Brain microvascular endothelial cell (primary cell): ENCODE results near the gene TFDP3.
A peak's percentile ranks its signal among the peaks of the same experiment; 100 is the strongest.

ENCODE experiments used
- DNase-seq: peaks from one replicate; pipeline ENCODE4 v3.0.0-alpha.2; 2020
- H3K27ac ChIP-seq: fragments of 250-450 bp; sonication (Bioruptor Pico); 2 replicates; pipeline ENCODE4 v1.5.1; 2020; ENCODE audit warnings: mild to moderate bottlenecking, moderate library complexity
- H3K27me3 ChIP-seq: fragments of 250-450 bp; sonication (Bioruptor Pico); replicated peaks from 2 replicates; pipeline ENCODE4 v1.5.1; 2020; ENCODE audit warnings: mild to moderate bottlenecking
- H3K36me3 ChIP-seq: fragments of 250-450 bp; sonication (Bioruptor Pico); replicated peaks from 2 replicates; pipeline ENCODE4 v1.5.1; 2020; ENCODE audit warnings: mild to moderate bottlenecking
- H3K4me3 ChIP-seq: 2 replicates; pipeline ENCODE4 v1.5.1; 2011; ENCODE audit warnings: low read depth, mild to moderate bottlenecking, control low read depth, low read length, moderate library complexity
- CTCF ChIP-seq: IDR thresholded peaks from 2 replicates; pipeline ENCODE4 v1.5.1; 2011; ENCODE audit warnings: low read depth, mild to moderate bottlenecking, moderate library complexity, low read length, control low read depth, inconsistent platforms; ENCODE audit errors: missing control alignments
- in situ Hi-C: cut with HindIII; loops from 2 replicates; pipeline ENCODE4 v1.10.0; 2017; ENCODE audit warnings: low sequenced_read_pairs, low pct_ligation_motif_present

The TFDP3 gene

GRCh38 chrX:133232331-133232730, 14.2 kb upstream of the TFDP3 start:
- Histone ChIP-seq H3K27ac (no peak overlapping the region), H3K4me3 (no peak overlapping the region), H3K36me3 (no peaks in the 10 kb centered on the region), H3K27me3 (no peaks in the 10 kb centered on the region)
- no peak for DNase-seq
- TF ChIP-seq CTCF = no peak
- in situ Hi-C loops = no loop called here

DNA sequence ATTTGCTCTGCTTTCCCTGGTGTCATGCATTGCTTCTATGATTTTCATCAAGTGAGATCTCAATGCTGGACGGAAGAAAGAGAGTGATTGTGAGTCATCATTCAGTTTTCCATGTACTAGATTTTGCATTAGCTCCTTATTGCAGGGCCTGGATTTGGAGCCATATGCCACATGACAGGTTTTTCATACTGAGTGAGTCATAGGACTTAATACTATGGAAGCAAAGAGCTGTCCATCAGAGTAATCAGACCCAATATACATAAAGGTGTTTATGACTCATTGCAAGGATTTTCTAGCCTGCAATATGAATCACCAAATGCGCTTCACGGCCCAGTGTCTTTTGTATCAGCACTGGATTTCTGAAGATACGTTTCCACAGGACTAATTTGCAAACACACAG, 11.2 kb upstream of the TFDP3 start:
- Histone ChIP-seq H3K4me3 (no peak overlapping the region), H3K27ac (no peak overlapping the region), H3K27me3 (no peaks in the 10 kb centered on the region), H3K36me3 (no peaks in the 10 kb centered on the region)
- no peak for DNase-seq
- TF ChIP-seq CTCF = no peak
- in situ Hi-C loops = no loop called here

GRCh38 chrX:133215747-133216146, 2.4 kb downstream of the TFDP3 start:
- Histone ChIP-seq H3K36me3 (no peaks in the 10 kb centered on the region), H3K27ac (no peak overlapping the region), H3K4me3 (no peak overlapping the region), H3K27me3 (no peaks in the 10 kb centered on the region)
- peak; percentile 50 for TF ChIP-seq CTCF
- in situ Hi-C loops = no loop called here
- peak; percentile 7 for DNase-seq

DNA sequence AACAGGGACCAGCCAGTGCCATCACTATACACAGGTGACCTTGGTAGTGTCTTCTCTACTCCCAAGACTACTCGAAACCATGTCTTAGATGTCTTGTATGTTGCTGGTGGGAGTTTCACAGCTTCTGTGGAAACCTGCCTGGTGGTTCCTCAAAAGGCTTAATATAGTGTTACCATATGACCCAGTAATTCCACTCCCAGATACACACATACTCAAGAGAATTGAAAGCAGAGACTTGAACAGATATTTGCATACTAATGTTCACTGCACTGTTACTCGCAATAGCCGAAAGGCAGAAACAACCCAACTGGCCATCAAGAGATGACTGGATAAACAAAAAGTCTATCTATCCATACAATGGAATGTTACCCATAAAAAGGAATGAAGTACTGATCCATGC, 3.1 kb downstream of the TFDP3 start:
- Histone ChIP-seq H3K36me3 (no peaks in the 10 kb centered on the region), H3K27me3 (no peaks in the 10 kb centered on the region), H3K4me3 (no peak overlapping the region), H3K27ac (no peak overlapping the region)
- in situ Hi-C loops = no loop called here
- no peak for TF ChIP-seq CTCF
- DNase-seq = no peak

GRCh38 chrX:133214301-133214700, 3.9 kb downstream of the TFDP3 start:
- H3K27ac ChIP-seq = no peak overlapping the region
- in situ Hi-C loops = no loop called here
- no peaks in the 10 kb centered on the region for H3K36me3 ChIP-seq
- TF ChIP-seq CTCF = no peak
- DNase-seq = no peak
- H3K27me3 ChIP-seq = no peaks in the 10 kb centered on the region
- H3K4me3 ChIP-seq = no peak overlapping the region

DNA sequence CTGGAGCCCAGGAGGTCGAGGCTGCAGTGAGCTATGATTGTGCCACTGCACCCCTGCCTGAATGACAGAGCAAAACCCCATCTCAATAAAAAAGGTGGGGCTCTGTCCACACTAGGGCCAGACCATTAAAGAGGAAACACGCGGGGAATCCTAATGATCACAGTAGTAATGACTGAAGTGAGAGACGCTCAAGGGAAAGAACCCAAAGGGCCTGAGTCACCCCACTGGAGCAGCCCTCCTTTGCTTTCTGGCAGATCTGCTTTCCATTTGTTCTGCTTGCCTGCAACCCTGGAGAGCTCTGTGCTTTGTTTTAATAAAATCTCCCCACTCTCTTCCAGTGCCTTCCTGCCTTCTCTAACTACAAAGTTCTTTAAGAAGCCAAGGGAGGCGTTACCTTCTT, 5.0 kb downstream of the TFDP3 start:
- no peak for TF ChIP-seq CTCF
- H3K36me3 ChIP-seq = no peaks in the 10 kb centered on the region
- H3K27ac ChIP-seq = no peak overlapping the region
- H3K4me3 ChIP-seq = no peak overlapping the region
- H3K27me3 ChIP-seq = no peaks in the 10 kb centered on the region
- in situ Hi-C loops = no loop called here
- no peak for DNase-seq
